Liver (tissue), 9 donors: ENCODE measurements around the gene SEMA3E. TPM values are rescaled to one million over a fixed set of nuclear protein-coding genes. Genes with fewer than 3 reads are reported as not detected.

Experiments used
- DNase-seq: peaks from one replicate; pipeline ENCODE4 v3.0.0-alpha.2; 2017; ENCODE audit warnings: low spot score
- H3K27ac ChIP-seq, 2 donors: one replicate each; pipeline ENCODE4 v1.7.0; 2013; ENCODE audit warnings: inconsistent platforms in 2 of 2, low read length in 2 of 2, control low read depth in 1 of 2, low read depth in 1 of 2, mild to moderate bottlenecking in 1 of 2
- H3K27me3 ChIP-seq, 4 donors: one replicate each; pipeline versions ENCODE4 v1.6.1 to v1.7.0; 2013; ENCODE audit warnings: low read length in 3 of 4, inconsistent platforms in 1 of 4, mild to moderate bottlenecking in 1 of 4, moderate library complexity in 1 of 4; ENCODE audit not compliant: control insufficient read depth in 4 of 4, insufficient read depth in 4 of 4
- H3K36me3 ChIP-seq, 4 donors: one replicate each; pipeline versions ENCODE4 v1.6.1 to v1.7.0; 2013; ENCODE audit warnings: low read length in 3 of 4, mild to moderate bottlenecking in 3 of 4, low read depth in 1 of 4, moderate library complexity in 1 of 4; ENCODE audit not compliant: control insufficient read depth in 4 of 4, insufficient read depth in 3 of 4
- H3K4me1 ChIP-seq, 4 donors: one replicate each; pipeline versions ENCODE4 v1.6.1 to v1.7.0; 2013; ENCODE audit warnings: low read length in 3 of 4, mild to moderate bottlenecking in 3 of 4, moderate library complexity in 1 of 4; ENCODE audit not compliant: control insufficient read depth in 4 of 4, insufficient read depth in 4 of 4
- H3K4me3 ChIP-seq, 3 donors: one replicate each; pipeline versions ENCODE4 v1.6.1 to v1.7.0; 2013; ENCODE audit warnings: low read length in 3 of 3, control low read depth in 1 of 3, low read depth in 1 of 3, mild to moderate bottlenecking in 1 of 3
- H3K9ac ChIP-seq, 2 donors: one replicate each; pipeline ENCODE4 v1.7.0; 2013; ENCODE audit warnings: low read length in 2 of 2, mild to moderate bottlenecking in 2 of 2, moderate library complexity in 2 of 2, control low read depth in 1 of 2, low read depth in 1 of 2
- H3K9me3 ChIP-seq, 4 donors: one replicate each; pipeline versions ENCODE4 v1.6.1 to v1.7.0; 2013; ENCODE audit warnings: low read length in 3 of 4; ENCODE audit not compliant: control insufficient read depth in 4 of 4
- EGR1 ChIP-seq, 2 donors: IDR thresholded peaks; 2 replicates each; pipeline ENCODE4 v1.6.1; 2016 to 2018; ENCODE audit warnings: antibody characterized with exemption in 2 of 2, low read depth in 2 of 2
- FOXA1 ChIP-seq: IDR thresholded peaks from 2 replicates; pipeline ENCODE4 v1.6.1; 2016; ENCODE audit warnings: antibody characterized with exemption
- FOXA2 ChIP-seq: IDR thresholded peaks from 2 replicates; pipeline ENCODE4 v1.6.1; 2016; ENCODE audit warnings: antibody characterized with exemption
- GABPA ChIP-seq, 2 donors: IDR thresholded peaks in 1 of 2; conservative IDR thresholded peaks in 1 of 2; 2 replicates each; pipeline ENCODE4 v1.6.1; 2016; ENCODE audit warnings: antibody characterized with exemption in 2 of 2, mild to moderate bottlenecking in 1 of 2, moderate library complexity in 1 of 2
- HNF4A ChIP-seq, 2 donors: conservative IDR thresholded peaks; 2 replicates each; pipeline ENCODE4 v1.6.1; 2016; ENCODE audit warnings: antibody characterized with exemption in 2 of 2, mild to moderate bottlenecking in 2 of 2
- HNF4G ChIP-seq: IDR thresholded peaks from 2 replicates; pipeline ENCODE4 v1.6.1; 2016; ENCODE audit warnings: antibody characterized with exemption
- JUND ChIP-seq, 2 donors: IDR thresholded peaks; 2 replicates each; pipeline ENCODE4 v1.6.1; 2016; ENCODE audit warnings: antibody characterized with exemption in 2 of 2
- MAX ChIP-seq: IDR thresholded peaks from 2 replicates; pipeline ENCODE4 v1.6.1; 2016; ENCODE audit warnings: antibody characterized with exemption
- NR2F2 ChIP-seq: IDR thresholded peaks from 2 replicates; pipeline ENCODE4 v1.6.1; 2016; ENCODE audit warnings: antibody characterized with exemption
- RAD21 ChIP-seq, 2 donors: IDR thresholded peaks; 2 replicates each; pipeline ENCODE4 v1.6.1; 2016; ENCODE audit warnings: antibody characterized with exemption in 2 of 2, mild to moderate bottlenecking in 2 of 2
- RXRA ChIP-seq, 2 donors: IDR thresholded peaks; 2 replicates each; pipeline ENCODE4 v1.6.1; 2017 to 2018; ENCODE audit warnings: antibody characterized with exemption in 2 of 2, mild to moderate bottlenecking in 1 of 2
- SP1 ChIP-seq: IDR thresholded peaks from 2 replicates; pipeline ENCODE4 v1.6.1; 2018; ENCODE audit warnings: antibody characterized with exemption, mild to moderate bottlenecking
- TAF1 ChIP-seq: conservative IDR thresholded peaks from 2 replicates; pipeline ENCODE4 v1.6.1; 2016; ENCODE audit warnings: antibody characterized with exemption, mild to moderate bottlenecking
- YY1 ChIP-seq: IDR thresholded peaks from 2 replicates; pipeline ENCODE4 v1.6.1; 2016; ENCODE audit warnings: antibody characterized with exemption, mild to moderate bottlenecking
- ZBTB33 ChIP-seq: IDR thresholded peaks from 2 replicates; pipeline ENCODE4 v1.6.1; 2016; ENCODE audit warnings: antibody characterized with exemption
- WGBS: extraction: QIAGEN DNeasy Blood & Tissue Kit; methylation state at CpG from one replicate; pipeline ENCODE4 v1.1.7; 2013; 5-methylcytosine and 5-hydroxymethylcytosine counted together
- polyA plus RNA-seq, 2 donors: library from polyadenylated mRNA; stranded (reverse) in 1 of 2; unstranded in 1 of 2; fragments of 200-250 nt in 1 of 2; fragments of >200 nt in 1 of 2; fragmentation: Nextera tagmentation in 1 of 2; extraction: Ambion mirVana in 1 of 2; gene quantifications; one replicate each; pipeline versions ENCODE4 v1.2.1 to v1.2.3, GENCODE V29; 2013 to 2015
- total RNA-seq, 2 donors: library from RNA; depleted of rRNA; stranded (reverse); fragments of >200 nt; gene quantifications; one replicate each; pipeline ENCODE4 v1.2.3, GENCODE V29; 2014
- TF ChIP-seq, protein P1 (sequence below): IDR thresholded peaks from 2 replicates; pipeline ENCODE4 v1.6.1; 2016; ENCODE audit warnings: antibody characterized with exemption
- TF ChIP-seq, protein P2 (sequence below): IDR thresholded peaks from 2 replicates; pipeline ENCODE4 v1.6.1; 2016; ENCODE audit warnings: antibody characterized with exemption, mild to moderate bottlenecking
- donor health status: healthy.
- donor health status: healthy.
- donor health status: healthy.
- donor health status: healthy.
- donor health status: healthy.

The SEMA3E gene
- total and polyA plus RNA-seq, 4 donors = 0.20 to 1.2 (median 0.59) TPM; not detected in 1

DNA sequence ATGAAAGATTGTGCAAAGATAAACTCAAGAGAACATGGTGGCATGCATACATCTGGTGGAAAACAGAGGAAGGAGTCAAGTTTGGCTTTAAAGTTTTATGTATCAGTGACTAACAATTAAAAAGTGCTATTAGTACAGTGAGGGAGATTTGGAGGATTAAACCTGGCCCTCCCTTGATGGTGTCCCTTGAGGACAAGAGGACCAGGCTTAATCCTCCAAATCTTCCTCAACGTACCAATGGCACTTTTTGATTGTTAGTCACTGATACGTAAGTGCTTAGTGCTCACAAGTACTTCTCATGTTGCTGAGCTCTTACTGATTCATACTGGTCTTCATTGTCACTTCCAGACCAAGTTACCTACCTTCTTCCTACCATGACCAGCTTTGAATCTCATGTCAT lies 47.2 kb upstream of the SEMA3E start:
- no peaks in the 10 kb centered on the region for H3K9me3 ChIP-seq
- WGBS = 79% methylated on average over 2 of the region's 2 CpGs
- TF ChIP-seq RAD21 (IDR thresholded peaks at IDR 0.05) (no peak), EGR1 (IDR thresholded peaks at IDR 0.05; ENCODE audit: low read depth in 2 of 2) (no peak), JUND (IDR thresholded peaks at IDR 0.05) (no peak), ZBTB33 (no peak), GABPA (IDR thresholded peaks at IDR 0.05 in 1 of 2, conservative IDR thresholded peaks at IDR 0.05 in 1 of 2) (no peak), SP1 (no peak), FOXA1 (no peak), HNF4A (conservative IDR thresholded peaks at IDR 0.05) (no peak), MAX (no peak), YY1 (no peak)
- TF ChIP-seq, protein P1, sequence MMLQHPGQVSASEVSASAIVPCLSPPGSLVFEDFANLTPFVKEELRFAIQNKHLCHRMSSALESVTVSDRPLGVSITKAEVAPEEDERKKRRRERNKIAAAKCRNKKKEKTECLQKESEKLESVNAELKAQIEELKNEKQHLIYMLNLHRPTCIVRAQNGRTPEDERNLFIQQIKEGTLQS = no peak
- no peak overlapping the region for H3K4me3 ChIP-seq
- no peaks in the 10 kb centered on the region for H3K36me3 ChIP-seq
- peaks cover 0 to under 1% (median 0%) of the 10 kb centered on the region in 4 donors for H3K27me3 ChIP-seq
- no peaks in the 10 kb centered on the region for H3K4me1 ChIP-seq
- no peak overlapping the region for H3K27ac ChIP-seq
- no peak for DNase-seq
- H3K9ac ChIP-seq = no peak overlapping the region

DNA sequence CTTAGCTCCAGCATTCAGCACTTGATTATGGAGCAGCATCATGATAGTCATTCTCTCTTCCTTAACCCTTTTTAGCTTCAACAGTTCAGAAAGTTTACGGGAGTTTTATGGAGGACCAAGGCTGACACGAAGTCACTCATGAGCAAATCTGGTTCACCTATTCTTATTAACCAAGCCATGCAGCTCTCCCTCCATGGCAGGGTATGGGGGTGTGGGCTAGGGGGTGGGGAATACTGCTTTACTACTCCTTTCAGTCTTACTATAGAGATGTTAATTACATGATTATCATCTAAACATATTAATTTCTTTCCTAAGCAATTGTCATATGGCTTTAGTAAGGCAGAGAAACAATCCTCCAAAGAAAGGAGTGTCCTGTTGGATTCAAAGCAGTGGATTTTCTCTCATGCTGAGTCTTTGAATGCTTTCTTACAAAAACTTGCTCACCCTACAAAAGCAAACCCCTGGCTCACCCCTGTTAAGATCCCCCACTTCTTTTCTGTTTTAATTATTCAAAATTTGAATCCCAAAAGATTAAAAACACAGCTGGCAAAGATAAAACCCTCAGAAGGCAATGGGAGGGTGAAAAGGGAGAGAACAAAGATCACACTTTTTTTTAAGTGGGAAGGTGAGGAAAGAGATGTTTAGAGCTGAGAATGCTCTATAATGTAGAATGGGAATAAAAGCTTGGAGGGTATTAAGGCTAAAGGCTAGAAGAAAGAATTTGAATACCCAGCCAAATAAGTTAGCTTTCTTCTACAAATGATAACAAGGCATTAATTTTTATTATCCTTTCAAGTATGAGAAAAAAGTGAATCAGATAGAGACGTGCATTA lies 46.4 kb upstream of the SEMA3E start:
- Histone ChIP-seq H3K36me3 (no peaks in the 10 kb centered on the region), H3K4me1 (no peaks in the 10 kb centered on the region), H3K27me3 (peaks cover 0 to 5% (median 0%) of the 10 kb centered on the region in 4 donors), H3K27ac (no peak overlapping the region), H3K4me3 (no peak overlapping the region), H3K9ac (no peak overlapping the region), H3K9me3 (no peaks in the 10 kb centered on the region)
- no peak for DNase-seq
- 52% methylated on average over 3 of the region's 3 CpGs for WGBS
- no peak for TF ChIP-seq FOXA2
- no peak for TF ChIP-seq HNF4G
- no peak for TF ChIP-seq TAF1
- TF ChIP-seq, protein P2, sequence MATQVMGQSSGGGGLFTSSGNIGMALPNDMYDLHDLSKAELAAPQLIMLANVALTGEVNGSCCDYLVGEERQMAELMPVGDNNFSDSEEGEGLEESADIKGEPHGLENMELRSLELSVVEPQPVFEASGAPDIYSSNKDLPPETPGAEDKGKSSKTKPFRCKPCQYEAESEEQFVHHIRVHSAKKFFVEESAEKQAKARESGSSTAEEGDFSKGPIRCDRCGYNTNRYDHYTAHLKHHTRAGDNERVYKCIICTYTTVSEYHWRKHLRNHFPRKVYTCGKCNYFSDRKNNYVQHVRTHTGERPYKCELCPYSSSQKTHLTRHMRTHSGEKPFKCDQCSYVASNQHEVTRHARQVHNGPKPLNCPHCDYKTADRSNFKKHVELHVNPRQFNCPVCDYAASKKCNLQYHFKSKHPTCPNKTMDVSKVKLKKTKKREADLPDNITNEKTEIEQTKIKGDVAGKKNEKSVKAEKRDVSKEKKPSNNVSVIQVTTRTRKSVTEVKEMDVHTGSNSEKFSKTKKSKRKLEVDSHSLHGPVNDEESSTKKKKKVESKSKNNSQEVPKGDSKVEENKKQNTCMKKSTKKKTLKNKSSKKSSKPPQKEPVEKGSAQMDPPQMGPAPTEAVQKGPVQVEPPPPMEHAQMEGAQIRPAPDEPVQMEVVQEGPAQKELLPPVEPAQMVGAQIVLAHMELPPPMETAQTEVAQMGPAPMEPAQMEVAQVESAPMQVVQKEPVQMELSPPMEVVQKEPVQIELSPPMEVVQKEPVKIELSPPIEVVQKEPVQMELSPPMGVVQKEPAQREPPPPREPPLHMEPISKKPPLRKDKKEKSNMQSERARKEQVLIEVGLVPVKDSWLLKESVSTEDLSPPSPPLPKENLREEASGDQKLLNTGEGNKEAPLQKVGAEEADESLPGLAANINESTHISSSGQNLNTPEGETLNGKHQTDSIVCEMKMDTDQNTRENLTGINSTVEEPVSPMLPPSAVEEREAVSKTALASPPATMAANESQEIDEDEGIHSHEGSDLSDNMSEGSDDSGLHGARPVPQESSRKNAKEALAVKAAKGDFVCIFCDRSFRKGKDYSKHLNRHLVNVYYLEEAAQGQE = no peak
- TF ChIP-seq ZBTB33 = no peak
- TF ChIP-seq JUND (IDR thresholded peaks at IDR 0.05) = no peak
- TF ChIP-seq, protein P1 = no peak
- TF ChIP-seq NR2F2 = no peak
- TF ChIP-seq RAD21 (IDR thresholded peaks at IDR 0.05) = no peak
- no peak for TF ChIP-seq MAX
- no peak for TF ChIP-seq YY1
- no peak for TF ChIP-seq EGR1 (IDR thresholded peaks at IDR 0.05; ENCODE audit: low read depth in 2 of 2)
- TF ChIP-seq HNF4A (conservative IDR thresholded peaks at IDR 0.05) = no peak
- TF ChIP-seq SP1 = no peak
- no peak for TF ChIP-seq RXRA (IDR thresholded peaks at IDR 0.05)
